Subcutaneous adipose tissue (tissue), 4 donors: ENCODE data around the gene UCN2. TPM values are rescaled to one million over a fixed set of nuclear protein-coding genes. Genes with fewer than 3 reads are reported as not detected.

Source experiments
- CTCF ChIP-seq: fragments of 450-650 bp; IDR thresholded peaks from one replicate; pipeline ENCODE4 v1.5.1; 2016; ENCODE audit warnings: low read depth, mild to moderate bottlenecking, control low read depth, antibody characterized with exemption, moderate library complexity
- total RNA-seq, 4 donors: library from RNA; depleted of rRNA; stranded (reverse); fragments of >200 nt; gene quantifications; one replicate each; pipeline ENCODE4 v1.1.0, GENCODE V29; 2016

Gene UCN2
- total RNA-seq, 4 donors from 2014 or later = not detected

- no peak for TF ChIP-seq CTCF
These were observed 31.2 kb downstream of the UCN2 start for GRCh38 chr3:48532271-48532976.

DNA sequence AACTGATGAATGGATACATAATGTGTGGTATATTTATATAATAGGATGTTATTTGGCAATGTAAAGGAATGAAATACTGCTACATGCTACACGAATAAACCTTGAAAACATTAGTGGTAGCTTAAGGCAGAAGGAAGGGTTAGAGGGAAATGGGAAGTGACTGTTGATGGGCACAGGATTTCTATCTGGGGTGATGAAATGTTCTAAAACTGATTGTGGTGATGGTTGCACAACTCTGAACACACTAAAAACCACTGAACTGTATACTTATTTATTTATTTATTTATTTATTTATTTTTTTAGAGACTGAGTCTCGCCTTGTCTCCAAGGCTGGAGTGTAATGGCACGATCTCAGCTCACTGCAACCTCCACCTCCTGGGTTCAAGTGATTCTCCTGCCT lies 34.8 kb downstream of the UCN2 start:
- TF ChIP-seq CTCF = no peak

DNA sequence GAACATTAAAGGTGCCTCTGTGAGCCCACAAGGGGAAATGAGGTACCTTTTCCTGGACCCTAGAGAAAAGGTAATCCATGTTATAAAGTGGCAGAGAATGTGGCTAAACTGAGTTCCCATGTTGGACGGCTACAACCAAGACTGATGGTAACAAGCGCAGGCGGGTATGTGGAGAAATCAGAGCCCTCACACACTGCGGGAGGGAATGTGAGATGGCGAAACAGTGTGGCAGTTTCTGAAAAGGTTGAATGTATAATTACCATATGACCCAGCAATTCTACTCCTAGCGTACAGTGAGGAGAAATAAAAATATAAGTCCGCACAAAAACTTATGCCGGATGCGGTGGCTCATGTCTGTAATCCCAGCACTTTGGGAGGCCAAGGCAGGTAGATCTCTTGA lies 35.5 kb downstream of the UCN2 start:
- no peak for TF ChIP-seq CTCF

- no peak for TF ChIP-seq CTCF
These were observed 38.6 kb downstream of the UCN2 start for GRCh38 chr3:48524970-48525369.

DNA sequence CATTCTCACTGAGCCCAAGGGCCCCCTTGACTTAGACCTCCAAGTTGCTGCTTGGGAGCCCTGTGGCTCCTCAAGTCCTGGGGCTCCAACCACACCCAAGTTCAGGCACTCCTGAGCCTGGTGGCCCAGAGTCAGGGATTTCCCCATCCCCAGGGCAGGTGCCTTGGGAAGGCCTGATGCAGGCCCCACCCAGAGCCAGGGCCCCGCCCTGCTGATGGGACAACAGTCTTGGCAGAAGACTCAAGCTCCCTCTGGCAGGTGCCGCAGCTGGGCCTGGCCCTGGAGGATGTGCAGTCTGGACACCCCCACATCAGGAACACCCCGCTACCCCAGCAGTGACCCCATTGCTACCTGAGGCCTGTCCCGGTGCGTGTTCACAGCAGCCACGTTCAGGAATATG lies 41.9 kb downstream of the UCN2 start:
- TF ChIP-seq CTCF = no peak

DNA sequence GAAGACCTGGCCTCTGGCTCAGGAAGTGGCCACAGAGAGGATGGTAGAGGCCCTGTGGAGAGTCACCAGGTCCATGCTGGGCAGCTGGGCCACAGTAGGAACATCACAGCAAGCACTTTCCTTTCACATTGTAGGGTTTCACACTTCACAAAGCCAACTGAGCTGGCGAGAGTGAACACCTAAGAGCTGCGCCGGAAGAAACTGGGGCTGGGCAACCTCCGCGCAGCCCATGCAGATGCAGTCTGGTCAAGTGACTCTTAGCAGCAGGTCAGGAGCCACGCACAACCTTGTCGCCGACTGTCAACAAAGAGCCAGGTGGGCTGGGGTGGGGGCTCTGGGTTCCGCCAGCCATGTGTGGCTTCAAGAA lies 44.3 kb downstream of the UCN2 start:
- TF ChIP-seq CTCF = no peak

DNA sequence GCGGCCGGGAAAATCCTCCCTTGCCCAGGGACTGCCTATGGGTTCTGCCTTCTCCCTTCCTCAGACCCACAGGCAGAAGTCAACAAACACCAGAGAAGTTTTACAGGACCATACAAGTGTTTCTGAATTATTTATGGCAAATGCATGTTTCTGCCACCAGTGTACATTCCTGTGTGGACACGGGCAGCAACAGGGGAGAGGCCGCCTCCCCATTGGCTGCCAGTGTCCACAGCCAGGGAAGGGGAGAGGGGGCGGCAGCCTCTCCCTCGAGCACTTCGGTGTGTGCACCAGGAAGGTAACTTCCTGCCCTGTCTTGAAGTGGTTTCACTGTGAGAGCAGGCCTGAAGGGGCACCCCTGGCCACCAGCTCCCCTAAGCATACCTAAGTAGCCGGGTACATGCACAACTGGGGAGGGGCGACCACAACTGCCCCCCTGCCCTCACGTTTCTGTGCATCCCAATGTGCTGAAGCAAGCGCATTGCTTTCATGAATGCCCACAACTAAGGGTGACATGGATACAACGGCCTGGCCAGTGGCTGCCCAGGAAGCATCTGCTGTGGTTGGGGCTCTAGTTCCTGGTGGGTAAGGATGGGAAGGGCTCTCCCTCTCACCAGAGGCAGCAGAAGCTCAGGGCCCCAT lies 44.8 kb downstream of the UCN2 start:
- no peak for TF ChIP-seq CTCF
